GM21619 (cell line): Measurements from ENCODE around the gene PCDHGA9.
"Not testable (repeated sequence)": the region's sequence is repeated elsewhere in the genome, so short reads cannot be mapped to it uniquely, and the experiment has no call there.

Experiments
- ATAC-seq: cut with Tn5 transposase; IDR thresholded peaks from one replicate; pipeline ENCODE4 v1.9.1; 2021; ENCODE audit not compliant: unreplicated experiment

PCDHGA9 gene

GRCh38 chr5:141402553-141403243 lies at the start of gene PCDHGA9:
Gene PCDHGA9, plus strand, starts transcription at chr5:141402778. Its CDS starts 175 bp downstream, at chr5:141402953.
- ATAC-seq, result no peak

GRCh38 chr5:141354900-141355469 lies 47.6 kb upstream of the PCDHGA9 start, which contains the start of gene PCDHGA4:
Gene PCDHGA4, plus strand, starts transcription at chr5:141355021. Its CDS starts 87 bp downstream, at chr5:141355108.
- no peak for ATAC-seq

GRCh38 chr5:141355641-141356040 lies 46.9 kb upstream of the PCDHGA9 start:
- ATAC-seq, result no peak

GRCh38 chr5:141356133-141356532 lies 46.4 kb upstream of the PCDHGA9 start:
- ATAC-seq, result no peak

GRCh38 chr5:141356950-141357349 lies 45.6 kb upstream of the PCDHGA9 start:
- ATAC-seq, result no peak

GRCh38 chr5:141359790-141360426 lies 42.7 kb upstream of the PCDHGA9 start, which contains the start of gene PCDHGB2:
Gene PCDHGB2, plus strand, starts transcription at chr5:141359994. Its CDS starts 142 bp downstream, at chr5:141360136.
- peak; percentile 84 for ATAC-seq

- ATAC-seq, result no peak
Observed at GRCh38 chr5:141360685-141361084, 41.9 kb upstream of the PCDHGA9 start.

- ATAC-seq, result no peak
Observed at GRCh38 chr5:141362719-141363118, 39.9 kb upstream of the PCDHGA9 start.

GRCh38 chr5:141363952-141364660 lies 38.5 kb upstream of the PCDHGA9 start, which contains the start of gene PCDHGA5:
Gene PCDHGA5, plus strand, starts transcription at chr5:141364162. Its CDS starts 169 bp downstream, at chr5:141364331.
- no peak for ATAC-seq

GRCh38 chr5:141366016-141366896 lies 36.3 kb upstream of the PCDHGA9 start:
- no peak for ATAC-seq

- peak; percentile 97 for ATAC-seq
Observed at GRCh38 chr5:141369994-141370848, 32.4 kb upstream of the PCDHGA9 start, which contains the start of gene PCDHGB3. Gene PCDHGB3, plus strand, starts transcription at chr5:141370242. Its CDS starts 153 bp downstream, at chr5:141370395.

- ATAC-seq, result no peak
Observed at GRCh38 chr5:141371572-141372475, 30.8 kb upstream of the PCDHGA9 start.

GRCh38 chr5:141373673-141374317 lies 28.8 kb upstream of the PCDHGA9 start, which contains the start of gene PCDHGA6:
Gene PCDHGA6, plus strand, starts transcription at chr5:141373891. Its CDS starts 193 bp downstream, at chr5:141374084.
- no peak for ATAC-seq

GRCh38 chr5:141374627-141375026 lies 28.0 kb upstream of the PCDHGA9 start:
- ATAC-seq, result no peak

- ATAC-seq, result not testable (repeated sequence)
Observed at GRCh38 chr5:141375444-141376155, 27.0 kb upstream of the PCDHGA9 start.

- ATAC-seq, result no peak
Observed at GRCh38 chr5:141382469-141383294, 19.9 kb upstream of the PCDHGA9 start, which contains the start of gene PCDHGA7. Gene PCDHGA7, plus strand, starts transcription at chr5:141382742. Its CDS starts 158 bp downstream, at chr5:141382900.
